ENCODE data around the gene STAB2. TPM values are rescaled to one million over a fixed set of nuclear protein-coding genes. Genes with fewer than 3 reads are reported as not detected.

STAB2 gene
- total RNA-seq, 1 donor from 2014 or later: not detected

DNA sequence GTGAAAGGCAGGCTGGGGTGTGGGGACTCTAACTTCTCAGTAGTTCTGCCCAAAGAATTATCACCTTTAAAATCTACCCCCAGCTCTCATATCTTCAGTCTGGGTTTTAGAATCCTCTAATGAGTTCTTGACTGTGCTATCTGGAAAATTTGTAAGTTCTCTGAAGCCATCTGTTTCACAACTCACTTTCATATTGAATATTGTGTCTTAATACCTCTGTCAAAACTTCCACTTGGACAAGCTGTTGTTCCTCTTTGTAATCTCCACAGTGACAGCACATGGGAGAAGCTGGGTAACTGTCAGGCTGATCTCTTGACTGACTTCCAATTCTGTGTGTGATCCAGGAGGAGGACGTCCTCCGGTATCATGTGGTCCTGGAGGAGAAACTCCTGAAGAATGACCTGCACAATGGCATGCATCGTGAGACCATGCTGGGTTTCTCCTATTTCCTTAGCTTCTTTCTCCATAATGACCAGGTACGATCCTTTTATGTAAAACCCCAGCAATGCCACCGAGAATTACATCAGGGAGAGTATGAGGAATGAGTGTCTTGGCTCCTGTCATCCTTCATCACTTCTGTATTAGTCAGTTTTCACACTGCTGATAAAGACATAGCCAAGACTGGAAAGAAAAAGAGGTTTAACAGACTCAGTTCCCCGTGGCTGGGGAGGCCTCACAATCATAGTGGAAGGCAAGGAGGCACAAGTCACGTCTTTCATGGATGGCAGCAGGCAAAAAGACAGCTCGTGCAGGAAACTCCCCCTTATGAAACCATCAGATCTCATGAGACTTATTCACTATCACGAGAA lies 111.9 kb downstream of the STAB2 start:
- no peak for DNase-seq (ENCODE audit: low read depth)
- Histone ChIP-seq H3K4me3 (ENCODE audit: low read depth, low read length) (no peak overlapping the region), H3K36me3 (ENCODE audit: control insufficient read depth, insufficient read depth, low read length) (no peaks in the 10 kb centered on the region), H3K27me3 (ENCODE audit: control insufficient read depth, insufficient read depth, low read length) (peaks cover 7% of the 10 kb centered on the region)
- TF ChIP-seq, protein P1, sequence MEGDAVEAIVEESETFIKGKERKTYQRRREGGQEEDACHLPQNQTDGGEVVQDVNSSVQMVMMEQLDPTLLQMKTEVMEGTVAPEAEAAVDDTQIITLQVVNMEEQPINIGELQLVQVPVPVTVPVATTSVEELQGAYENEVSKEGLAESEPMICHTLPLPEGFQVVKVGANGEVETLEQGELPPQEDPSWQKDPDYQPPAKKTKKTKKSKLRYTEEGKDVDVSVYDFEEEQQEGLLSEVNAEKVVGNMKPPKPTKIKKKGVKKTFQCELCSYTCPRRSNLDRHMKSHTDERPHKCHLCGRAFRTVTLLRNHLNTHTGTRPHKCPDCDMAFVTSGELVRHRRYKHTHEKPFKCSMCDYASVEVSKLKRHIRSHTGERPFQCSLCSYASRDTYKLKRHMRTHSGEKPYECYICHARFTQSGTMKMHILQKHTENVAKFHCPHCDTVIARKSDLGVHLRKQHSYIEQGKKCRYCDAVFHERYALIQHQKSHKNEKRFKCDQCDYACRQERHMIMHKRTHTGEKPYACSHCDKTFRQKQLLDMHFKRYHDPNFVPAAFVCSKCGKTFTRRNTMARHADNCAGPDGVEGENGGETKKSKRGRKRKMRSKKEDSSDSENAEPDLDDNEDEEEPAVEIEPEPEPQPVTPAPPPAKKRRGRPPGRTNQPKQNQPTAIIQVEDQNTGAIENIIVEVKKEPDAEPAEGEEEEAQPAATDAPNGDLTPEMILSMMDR (IDR thresholded peaks at IDR 0.05; ENCODE audit: insufficient read depth, low read length, poor library complexity, severe bottlenecking): no peak

DNA sequence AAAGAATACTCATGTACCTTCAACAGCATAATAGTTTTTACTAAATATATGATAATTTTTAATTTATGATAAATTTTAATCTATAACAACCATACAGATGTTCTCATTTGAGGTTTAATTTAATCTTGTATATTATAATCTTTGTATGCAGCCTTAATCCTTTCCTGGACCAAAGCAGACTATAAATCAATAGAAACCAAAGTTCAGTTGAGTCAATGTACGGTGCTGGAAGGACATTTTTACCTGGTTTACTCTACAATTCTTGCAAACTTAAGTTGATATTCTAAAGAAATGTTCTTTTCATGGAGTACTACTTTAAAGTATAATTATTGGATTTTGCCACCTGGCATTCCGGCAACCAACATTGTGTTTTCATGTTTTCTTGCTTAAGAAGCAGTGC lies 118.0 kb downstream of the STAB2 start:
- no peak for DNase-seq (ENCODE audit: low read depth)
- peaks cover 2% of the 10 kb centered on the region for H3K27me3 ChIP-seq (ENCODE audit: control insufficient read depth, insufficient read depth, low read length)
- no peak overlapping the region for H3K4me3 ChIP-seq (ENCODE audit: low read depth, low read length)
- TF ChIP-seq, protein P1 (IDR thresholded peaks at IDR 0.05; ENCODE audit: insufficient read depth, low read length, poor library complexity, severe bottlenecking): no peak
- H3K36me3 ChIP-seq (ENCODE audit: control insufficient read depth, insufficient read depth, low read length): no peaks in the 10 kb centered on the region

DNA sequence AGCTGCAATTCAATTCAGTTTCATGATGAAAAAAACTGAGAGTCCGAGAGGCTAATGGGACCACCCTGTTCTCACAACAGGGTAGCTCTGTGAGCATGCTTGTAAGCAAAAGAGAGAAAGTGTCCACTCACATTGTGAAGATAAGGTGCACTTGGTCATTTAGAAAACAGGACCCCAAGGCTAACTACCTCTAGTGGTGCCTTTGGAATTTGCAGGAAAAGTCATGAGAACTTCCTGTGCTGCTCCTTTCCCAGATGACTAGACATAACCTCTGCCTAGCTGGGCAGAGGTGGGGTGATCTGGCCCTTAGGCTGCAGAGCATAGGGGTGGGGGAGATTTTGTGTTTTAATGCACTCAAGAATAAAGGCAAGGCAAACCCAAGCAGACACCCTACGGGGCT lies 118.9 kb downstream of the STAB2 start:
- DNase-seq (ENCODE audit: low read depth): no peak
- Histone ChIP-seq H3K36me3 (ENCODE audit: control insufficient read depth, insufficient read depth, low read length) (no peaks in the 10 kb centered on the region), H3K4me3 (ENCODE audit: low read depth, low read length) (no peak overlapping the region), H3K27me3 (ENCODE audit: control insufficient read depth, insufficient read depth, low read length) (peaks cover 2% of the 10 kb centered on the region)
- TF ChIP-seq, protein P1 (IDR thresholded peaks at IDR 0.05; ENCODE audit: insufficient read depth, low read length, poor library complexity, severe bottlenecking): peak; percentile 24

DNA sequence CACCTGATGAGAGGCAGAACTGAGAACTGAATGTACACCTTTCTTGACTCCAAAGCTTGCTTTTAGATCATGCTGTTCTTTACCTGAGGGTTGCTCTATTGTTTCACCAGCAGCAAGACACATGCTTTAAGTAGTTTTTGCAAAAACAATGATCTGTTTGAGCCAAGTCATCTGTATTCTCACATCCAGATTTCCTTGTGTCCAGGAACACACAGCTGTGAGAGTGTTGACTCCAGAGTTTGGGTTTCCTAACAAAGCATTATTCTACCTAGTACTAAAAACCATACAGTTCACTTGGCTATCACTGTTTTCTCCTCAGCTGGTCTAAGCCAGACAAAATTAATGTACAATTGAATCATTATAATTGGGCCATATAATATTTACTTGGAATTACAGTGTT lies 120.4 kb downstream of the STAB2 start:
- no peak for DNase-seq (ENCODE audit: low read depth)
- H3K36me3 ChIP-seq (ENCODE audit: control insufficient read depth, insufficient read depth, low read length): no peaks in the 10 kb centered on the region
- no peak overlapping the region for H3K4me3 ChIP-seq (ENCODE audit: low read depth, low read length)
- TF ChIP-seq, protein P1 (IDR thresholded peaks at IDR 0.05; ENCODE audit: insufficient read depth, low read length, poor library complexity, severe bottlenecking): no peak
- H3K27me3 ChIP-seq (ENCODE audit: control insufficient read depth, insufficient read depth, low read length): peaks cover 2% of the 10 kb centered on the region

DNA sequence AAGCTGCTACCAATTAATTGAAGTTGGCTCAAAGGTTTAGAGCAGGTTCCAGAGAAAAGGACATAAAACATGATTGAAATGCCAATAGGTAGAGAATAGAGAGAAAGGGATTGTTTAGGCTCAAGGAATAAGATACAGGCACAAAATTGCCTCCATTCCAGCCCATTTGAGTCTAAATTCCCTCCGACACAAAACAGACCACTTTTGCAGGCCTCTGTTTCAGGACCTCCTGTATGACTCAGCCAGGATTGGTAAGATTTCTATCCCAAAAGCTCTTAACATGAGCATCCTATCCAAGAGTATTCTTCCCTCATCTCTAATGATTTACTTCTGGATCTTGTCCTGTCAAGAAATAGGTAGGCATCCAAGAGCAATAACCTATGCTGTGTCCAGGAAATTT lies 123.5 kb downstream of the STAB2 start:
- TF ChIP-seq, protein P1 (IDR thresholded peaks at IDR 0.05; ENCODE audit: insufficient read depth, low read length, poor library complexity, severe bottlenecking): no peak
- Histone ChIP-seq H3K4me3 (ENCODE audit: low read depth, low read length) (no peak overlapping the region), H3K27me3 (ENCODE audit: control insufficient read depth, insufficient read depth, low read length) (peaks cover 2% of the 10 kb centered on the region)

DNA sequence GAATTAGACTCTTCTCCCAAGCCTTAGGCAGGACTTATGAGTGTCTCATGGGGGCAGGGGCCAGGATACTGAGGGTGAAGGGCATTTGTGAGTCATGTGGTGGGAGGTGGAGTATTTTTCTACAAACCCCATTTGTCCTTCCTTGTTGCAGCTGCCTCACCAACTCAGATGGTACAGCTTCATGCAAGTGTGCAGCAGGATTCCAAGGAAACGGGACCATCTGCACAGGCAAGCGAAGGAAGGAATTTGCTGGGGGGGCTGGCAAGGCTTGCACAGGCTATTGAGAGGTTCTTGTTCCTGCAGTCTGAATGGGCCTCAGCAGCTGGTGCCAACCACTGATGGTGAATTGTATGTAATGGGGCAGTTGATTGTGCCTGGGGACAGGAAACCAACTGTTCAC lies 125.1 kb downstream of the STAB2 start:
- no peak overlapping the region for H3K4me3 ChIP-seq (ENCODE audit: low read depth, low read length)
- DNase-seq (ENCODE audit: low read depth): no peak
- no peaks in the 10 kb centered on the region for H3K36me3 ChIP-seq (ENCODE audit: control insufficient read depth, insufficient read depth, low read length)
- TF ChIP-seq, protein P1 (IDR thresholded peaks at IDR 0.05; ENCODE audit: insufficient read depth, low read length, poor library complexity, severe bottlenecking): no peak
- H3K27me3 ChIP-seq (ENCODE audit: control insufficient read depth, insufficient read depth, low read length): peaks cover 2% of the 10 kb centered on the region

More for the DNA sequence above, 123.5 kb downstream of the STAB2 start:
- no peaks in the 10 kb centered on the region for H3K36me3 ChIP-seq (ENCODE audit: control insufficient read depth, insufficient read depth, low read length)
- DNase-seq (ENCODE audit: low read depth): no peak
